ENCODE measurements around the gene AUTS2. TPM values are rescaled to one million over a fixed set of nuclear protein-coding genes. Genes with fewer than 3 reads are reported as not detected.

The AUTS2 gene
- total RNA-seq, 4 donors from 2014 or later = 14.9 to 27.2 (median 17.5) TPM

DNA sequence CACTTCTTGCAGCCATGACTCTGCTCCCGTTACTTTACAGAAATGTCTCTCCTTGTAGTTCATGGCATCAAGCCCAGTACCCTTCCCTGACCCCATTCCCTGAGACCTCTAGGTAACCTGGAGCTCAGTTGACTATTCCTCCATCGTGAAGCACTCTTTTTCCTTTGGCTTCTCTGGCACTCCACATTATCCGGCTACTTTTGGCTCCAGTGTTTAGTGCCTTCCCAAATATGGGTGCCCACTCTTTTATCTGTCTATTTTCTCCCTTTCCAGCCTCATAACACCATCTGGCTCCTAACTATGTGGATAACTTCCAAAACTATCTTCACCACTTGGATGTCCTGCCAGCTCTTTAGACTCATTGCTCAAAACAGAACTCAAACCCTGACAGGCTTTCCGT is 788.9 kb downstream of the AUTS2 start:
- Histone ChIP-seq H3K9me3 (no peaks in the 10 kb centered on the region), H3K4me3 (replicated peaks in 1 of 3) (no peak overlapping the region), H3K4me1 (no peaks in the 10 kb centered on the region), H3K27me3 (no peaks in the 10 kb centered on the region), H3K36me3 (no peaks in the 10 kb centered on the region), H3K27ac (no peak overlapping the region)
- intact Hi-C loops (cut with DNase I) = no loop called here
- WGBS, 2 donors = 83 to 85% methylated on average over 4 of the region's 4 CpGs
- TF ChIP-seq, protein P1, sequence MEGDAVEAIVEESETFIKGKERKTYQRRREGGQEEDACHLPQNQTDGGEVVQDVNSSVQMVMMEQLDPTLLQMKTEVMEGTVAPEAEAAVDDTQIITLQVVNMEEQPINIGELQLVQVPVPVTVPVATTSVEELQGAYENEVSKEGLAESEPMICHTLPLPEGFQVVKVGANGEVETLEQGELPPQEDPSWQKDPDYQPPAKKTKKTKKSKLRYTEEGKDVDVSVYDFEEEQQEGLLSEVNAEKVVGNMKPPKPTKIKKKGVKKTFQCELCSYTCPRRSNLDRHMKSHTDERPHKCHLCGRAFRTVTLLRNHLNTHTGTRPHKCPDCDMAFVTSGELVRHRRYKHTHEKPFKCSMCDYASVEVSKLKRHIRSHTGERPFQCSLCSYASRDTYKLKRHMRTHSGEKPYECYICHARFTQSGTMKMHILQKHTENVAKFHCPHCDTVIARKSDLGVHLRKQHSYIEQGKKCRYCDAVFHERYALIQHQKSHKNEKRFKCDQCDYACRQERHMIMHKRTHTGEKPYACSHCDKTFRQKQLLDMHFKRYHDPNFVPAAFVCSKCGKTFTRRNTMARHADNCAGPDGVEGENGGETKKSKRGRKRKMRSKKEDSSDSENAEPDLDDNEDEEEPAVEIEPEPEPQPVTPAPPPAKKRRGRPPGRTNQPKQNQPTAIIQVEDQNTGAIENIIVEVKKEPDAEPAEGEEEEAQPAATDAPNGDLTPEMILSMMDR (IDR thresholded peaks at IDR 0.05) = no peak
- no peak for TF ChIP-seq POLR2A (IDR thresholded peaks at IDR 0.05)
- DNase-seq = no peak

DNA sequence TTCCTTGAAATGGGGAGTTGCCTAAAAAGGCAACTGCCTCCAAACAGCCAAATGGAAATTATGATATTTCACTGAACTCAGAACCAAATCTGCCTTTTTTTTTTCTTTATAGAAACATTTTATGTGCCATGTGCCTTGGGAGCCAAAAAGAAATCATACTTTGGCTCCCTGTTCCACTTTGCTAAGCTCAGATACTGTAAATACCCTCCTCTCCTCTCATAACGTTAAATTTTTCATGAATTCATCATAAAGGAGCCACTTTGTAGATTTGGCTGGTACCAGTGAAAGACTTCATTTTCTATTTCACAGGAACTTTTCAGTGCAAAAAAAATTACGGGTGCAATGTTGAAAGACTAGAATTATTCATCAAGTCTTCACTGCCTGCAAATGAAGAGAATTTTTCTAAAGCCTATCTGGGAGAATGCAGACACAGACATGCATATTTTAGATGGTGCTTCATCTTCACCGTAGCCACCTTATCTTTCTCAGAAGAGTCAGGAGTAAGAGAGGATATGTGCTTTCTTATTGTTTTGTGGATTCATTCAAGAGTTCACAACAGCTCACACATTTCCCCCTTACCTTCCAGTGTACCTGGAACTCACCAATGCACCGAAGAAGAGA is 791.4 kb downstream of the AUTS2 start:
- Histone ChIP-seq H3K27ac (no peak overlapping the region), H3K27me3 (no peaks in the 10 kb centered on the region), H3K9me3 (no peaks in the 10 kb centered on the region), H3K36me3 (no peaks in the 10 kb centered on the region), H3K4me1 (peaks cover 0 to 4% of the 10 kb centered on the region in 2 donors), H3K4me3 (replicated peaks in 1 of 3) (no peak overlapping the region)
- intact Hi-C loops (cut with DNase I) = no loop called here
- WGBS, 2 donors = 82 to 94% methylated on average over 4 of the region's 4 CpGs
- DNase-seq = no peak
- TF ChIP-seq POLR2A (IDR thresholded peaks at IDR 0.05) = no peak
- TF ChIP-seq, protein P1 (IDR thresholded peaks at IDR 0.05) = no peak

DNA sequence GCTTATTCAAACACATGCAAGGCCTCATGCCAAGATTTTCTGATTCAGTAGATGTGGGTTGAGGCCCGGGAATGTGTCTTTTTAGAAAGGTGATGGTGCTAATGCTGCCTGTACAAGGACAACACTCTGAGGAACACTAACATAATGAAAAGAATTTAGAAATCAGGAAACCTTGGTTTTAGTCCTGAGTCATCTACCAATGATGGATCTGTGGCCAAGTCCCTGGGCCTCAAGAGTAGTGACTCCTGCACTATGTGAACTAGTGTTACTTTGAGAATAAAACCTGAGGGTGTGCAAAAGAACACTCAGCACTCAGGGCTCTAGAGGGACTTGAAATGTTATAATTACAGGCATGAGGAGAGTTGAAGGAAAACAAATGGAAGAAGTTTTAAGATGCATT is 792.0 kb downstream of the AUTS2 start:
- WGBS, 2 donors = 95 to 96% methylated on average over 1 of the region's 1 CpG
- intact Hi-C loops (cut with DNase I) = no loop called here
- no peak overlapping the region for H3K27ac ChIP-seq

DNA sequence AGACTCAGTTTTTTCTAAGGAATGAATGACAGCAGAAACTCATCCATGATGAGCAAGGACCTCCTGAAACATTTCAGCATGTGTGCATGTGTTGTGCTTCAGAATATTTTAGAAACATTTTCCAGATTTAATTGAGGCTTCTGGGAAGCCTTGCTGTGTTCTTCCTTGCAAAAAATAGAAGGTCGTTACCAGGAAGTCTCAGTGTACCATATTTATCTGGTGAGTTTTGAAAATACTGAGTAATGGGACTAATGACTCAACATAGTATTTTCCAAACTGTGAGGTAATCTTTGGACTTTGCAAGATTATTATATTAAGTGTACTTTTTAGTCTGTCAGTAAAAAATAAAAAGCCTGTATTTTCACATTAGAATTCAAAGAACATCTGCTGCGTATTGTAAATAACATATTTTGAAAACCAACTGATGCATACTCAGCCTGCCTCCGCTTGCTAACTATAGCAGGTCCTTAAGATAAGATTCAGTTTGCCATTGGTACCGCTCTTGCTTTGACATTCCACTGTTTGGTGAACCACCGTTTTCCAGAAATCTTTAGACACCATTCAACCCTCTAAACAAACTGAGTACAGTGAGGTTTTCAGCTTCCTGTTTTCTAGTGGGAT is 794.1 kb downstream of the AUTS2 start:
- 77 to 83% methylated on average over 5 of the region's 5 CpGs for WGBS, 2 donors
- Histone ChIP-seq H3K9me3 (no peaks in the 10 kb centered on the region), H3K4me3 (replicated peaks in 1 of 3) (no peak overlapping the region), H3K27ac (no peak overlapping the region), H3K36me3 (no peaks in the 10 kb centered on the region), H3K4me1 (peaks cover 0 to 4% of the 10 kb centered on the region in 2 donors), H3K27me3 (no peaks in the 10 kb centered on the region)
- intact Hi-C loops (cut with DNase I) = no loop called here
- no peak for TF ChIP-seq POLR2A (IDR thresholded peaks at IDR 0.05)
- TF ChIP-seq, protein P1 (IDR thresholded peaks at IDR 0.05) = no peak
- DNase-seq = no peak

More for the DNA sequence above, 792.0 kb downstream of the AUTS2 start:
- H3K4me1 ChIP-seq = peaks cover 0 to 4% of the 10 kb centered on the region in 2 donors
- no peak for TF ChIP-seq POLR2A (IDR thresholded peaks at IDR 0.05)
- TF ChIP-seq, protein P1 (IDR thresholded peaks at IDR 0.05) = no peak
- no peak for DNase-seq
- no peaks in the 10 kb centered on the region for H3K27me3 ChIP-seq
- H3K36me3 ChIP-seq = no peaks in the 10 kb centered on the region
- H3K4me3 ChIP-seq (replicated peaks in 1 of 3) = no peak overlapping the region
- H3K9me3 ChIP-seq = no peaks in the 10 kb centered on the region

DNA sequence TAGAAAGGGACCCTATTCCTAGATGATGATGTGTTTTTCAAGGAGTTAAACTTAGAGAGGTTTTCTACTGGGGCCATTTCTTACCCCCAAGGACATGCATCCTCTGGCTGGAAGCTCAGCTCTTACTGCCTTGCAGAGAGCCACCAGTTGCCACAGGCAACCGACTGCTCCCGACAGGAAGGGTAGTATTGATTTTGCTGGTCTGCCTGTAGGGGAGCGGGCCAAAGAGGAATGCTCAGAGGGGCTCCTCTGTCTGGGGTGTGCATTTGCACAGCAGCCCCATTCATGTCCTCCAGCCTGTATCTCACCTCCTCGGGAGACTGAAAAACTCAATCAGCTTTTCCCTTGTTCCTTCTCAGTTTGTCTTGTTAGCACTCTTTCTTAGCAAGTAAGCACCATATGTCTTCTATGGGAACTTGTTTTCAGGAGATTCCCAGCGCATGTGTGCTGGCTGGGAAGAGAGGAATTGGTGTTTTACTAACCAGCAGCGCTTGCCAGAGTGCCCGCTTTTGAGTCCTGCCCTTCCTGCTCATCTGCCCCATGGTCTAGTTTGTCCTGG is 794.7 kb downstream of the AUTS2 start:
- Histone ChIP-seq H3K27me3 (no peaks in the 10 kb centered on the region), H3K36me3 (no peaks in the 10 kb centered on the region), H3K9me3 (no peaks in the 10 kb centered on the region), H3K4me3 (replicated peaks in 1 of 3) (no peak overlapping the region), H3K27ac (no peak overlapping the region), H3K4me1 (peaks cover 0 to 4% of the 10 kb centered on the region in 2 donors)
- TF ChIP-seq, protein P1 (IDR thresholded peaks at IDR 0.05) = no peak
- TF ChIP-seq POLR2A (IDR thresholded peaks at IDR 0.05) = no peak
- WGBS, 2 donors = 78 to 79% methylated on average over 7 of the region's 7 CpGs
- intact Hi-C loops (cut with DNase I) = no loop called here
- no peak for DNase-seq

Data from thyroid gland (tissue), 4 donors.